HG03159 (cell line): Measurements from ENCODE around the gene PPP1R13B.

Experiments
- ATAC-seq: cut with Tn5 transposase; IDR thresholded peaks from one replicate; pipeline ENCODE4 v1.9.1; 2021; ENCODE audit warnings: mild to moderate bottlenecking, moderate library complexity; ENCODE audit not compliant: unreplicated experiment

The PPP1R13B gene

DNA sequence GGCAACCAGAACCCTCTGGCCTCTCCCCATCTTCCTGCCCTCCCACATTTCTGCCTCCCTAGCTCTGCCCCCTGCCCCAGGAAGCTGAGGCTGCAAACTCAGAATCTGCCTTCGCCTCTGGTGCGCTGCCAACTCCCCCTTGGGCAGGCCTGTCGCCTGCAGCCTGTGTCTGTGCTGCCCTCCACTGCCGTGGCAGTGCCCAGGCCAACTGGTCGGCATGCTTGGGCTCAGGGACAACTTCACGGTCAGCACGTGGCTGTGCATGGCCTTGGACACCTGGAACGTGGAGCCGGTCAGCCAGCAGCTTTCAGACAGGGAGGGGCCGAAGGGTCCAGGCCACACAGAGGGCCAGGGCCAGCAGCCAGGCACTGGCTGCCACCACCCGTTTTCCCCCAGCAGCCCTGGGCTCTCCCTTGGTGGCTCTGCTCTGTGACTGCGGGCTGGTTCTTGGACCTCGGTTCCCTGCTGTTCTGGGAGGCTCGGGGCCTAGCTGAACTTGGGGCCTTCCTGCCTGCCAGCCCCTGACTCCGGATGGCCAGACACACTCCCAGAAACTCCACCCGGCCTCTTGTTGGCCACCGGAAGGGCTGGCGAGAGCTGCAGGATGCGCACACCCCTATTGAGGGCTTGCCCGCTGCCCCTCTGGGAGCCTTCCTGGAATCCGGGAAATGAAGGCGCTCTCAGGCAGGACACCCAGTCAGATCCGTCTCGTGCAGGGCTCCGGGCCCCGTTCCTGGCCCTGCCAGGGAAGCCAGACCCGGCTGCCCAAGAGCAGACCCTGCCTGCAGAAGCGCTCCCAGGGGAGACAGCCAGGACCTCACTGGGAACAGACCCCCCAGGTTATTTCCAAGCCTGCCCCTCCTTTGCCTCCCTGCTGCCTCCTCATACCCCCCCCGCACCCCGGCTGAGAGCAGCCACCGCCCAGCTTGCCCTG is 34.2 kb upstream of the PPP1R13B start:
- ATAC-seq: no peak

DNA sequence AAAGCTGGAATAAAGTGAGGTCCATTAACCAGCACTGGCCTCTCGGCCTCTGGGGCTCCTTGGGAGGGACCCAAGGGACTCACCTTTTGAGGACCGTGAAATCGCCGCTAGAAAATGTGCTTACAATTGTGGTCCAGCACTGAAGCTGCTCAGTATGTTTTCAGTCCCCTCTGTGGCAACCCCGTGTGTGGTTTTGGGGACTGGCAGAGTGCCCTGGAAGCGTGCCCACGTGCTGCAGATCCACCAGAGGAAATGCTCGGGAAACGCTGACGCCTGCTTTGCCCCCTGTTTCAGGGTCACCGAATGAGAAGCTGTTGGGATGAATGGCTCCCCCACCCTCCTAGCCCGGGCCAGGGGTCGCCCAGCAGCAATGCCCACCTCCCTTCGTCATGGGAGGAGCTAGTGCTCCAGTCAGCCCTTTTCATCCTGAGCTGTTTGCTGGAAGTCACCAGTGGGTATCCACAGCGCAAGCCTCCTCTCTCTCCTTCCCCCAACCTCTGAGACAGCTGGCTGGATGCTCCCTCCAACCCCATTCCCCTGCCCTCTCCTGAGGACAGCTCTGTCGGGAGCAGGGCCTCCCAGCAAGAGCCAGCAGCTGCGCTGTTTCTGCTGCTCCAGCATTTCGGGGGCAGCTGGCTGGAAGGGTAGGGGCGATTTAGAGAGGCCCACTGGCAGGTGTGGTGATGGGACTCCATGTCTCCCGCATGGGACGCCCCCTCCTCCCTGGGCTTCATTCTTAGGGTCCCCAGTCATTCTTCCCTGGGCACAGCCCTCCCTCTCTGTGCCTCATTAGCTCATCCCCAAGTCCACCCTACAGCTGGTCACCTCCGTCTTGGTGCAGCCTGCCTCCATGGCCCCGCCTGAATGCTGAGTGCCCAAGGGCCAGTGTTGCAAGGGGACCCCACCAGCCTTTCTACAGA is 33.2 kb upstream of the PPP1R13B start:
- no peak for ATAC-seq

DNA sequence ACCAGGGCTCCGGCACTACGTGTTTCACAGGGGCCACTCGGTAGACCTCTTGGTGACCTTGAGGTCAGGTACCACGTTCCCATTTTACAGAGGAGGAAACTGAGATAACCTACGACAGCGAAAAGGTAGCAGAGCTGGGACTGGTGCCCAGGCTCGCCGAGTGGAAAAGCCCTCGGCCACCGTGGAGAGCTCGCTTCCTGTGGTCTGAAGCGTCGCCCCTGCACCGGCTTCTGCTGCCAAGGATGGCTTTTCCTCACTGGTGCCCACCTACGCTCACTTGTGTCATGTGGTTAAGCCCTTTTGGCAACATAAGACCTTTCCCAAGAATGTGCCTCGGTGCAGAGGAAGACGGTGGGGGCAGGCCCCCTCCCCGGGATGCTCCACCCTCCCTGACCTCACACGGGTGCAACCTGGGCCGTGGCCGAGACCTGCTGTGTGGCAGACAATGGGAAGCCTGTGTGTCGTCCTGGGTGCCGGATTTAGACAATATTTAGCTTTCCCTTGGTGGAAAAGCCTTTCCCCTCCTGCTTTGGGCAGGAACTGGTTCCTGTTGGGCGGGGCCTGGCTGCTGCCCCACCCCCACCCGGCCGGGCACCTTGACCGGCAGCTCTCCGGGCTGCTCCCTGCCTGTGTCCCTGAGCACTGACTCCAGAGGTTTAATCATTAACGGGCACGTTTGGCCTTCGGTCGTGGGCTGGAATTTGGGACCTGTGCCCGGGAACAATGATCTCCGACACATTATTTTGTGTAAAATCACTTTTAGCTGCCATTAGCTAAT is 32.4 kb upstream of the PPP1R13B start:
- no peak for ATAC-seq

DNA sequence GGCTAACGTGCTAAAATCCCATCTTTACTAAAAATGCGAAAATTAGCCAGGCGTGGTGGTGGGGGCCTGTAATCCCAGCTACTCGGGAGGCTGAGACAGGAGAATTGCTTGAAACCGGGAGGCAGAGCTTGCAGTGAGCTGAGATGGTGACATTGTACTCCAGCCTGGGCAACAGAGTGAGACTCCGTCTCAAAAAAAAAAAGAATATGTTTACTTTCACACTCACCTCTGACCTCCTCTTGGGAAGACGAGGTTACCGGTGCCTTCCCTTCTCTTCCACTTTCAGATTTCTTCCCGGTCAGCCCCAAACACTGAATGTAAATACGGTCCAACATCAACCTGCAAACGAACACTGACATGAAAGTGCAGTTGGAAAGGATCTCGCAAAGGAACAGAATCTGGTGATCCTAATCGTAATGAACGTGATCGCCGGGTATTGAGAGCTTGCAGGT is 31.8 kb upstream of the PPP1R13B start:
- no peak for ATAC-seq

DNA sequence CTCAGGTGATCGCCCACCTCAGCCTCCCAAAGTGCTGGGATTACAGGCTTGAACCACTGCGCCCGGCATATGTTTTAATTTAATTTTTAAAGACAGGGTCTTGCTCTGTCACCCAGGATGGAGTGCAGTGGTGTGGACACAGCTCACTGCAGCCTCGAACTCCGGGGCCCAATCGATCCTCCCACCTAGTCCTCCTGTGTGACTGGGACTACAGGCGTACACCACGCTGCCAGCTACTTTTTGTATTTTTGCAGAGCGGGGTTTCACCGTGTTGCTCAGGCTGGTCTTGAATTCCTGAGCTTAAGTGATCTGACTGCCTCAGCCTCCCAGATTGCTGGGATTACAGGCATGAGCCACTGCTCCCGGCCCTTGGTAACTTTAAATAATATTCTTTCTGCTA is 30.8 kb upstream of the PPP1R13B start:
- no peak for ATAC-seq

DNA sequence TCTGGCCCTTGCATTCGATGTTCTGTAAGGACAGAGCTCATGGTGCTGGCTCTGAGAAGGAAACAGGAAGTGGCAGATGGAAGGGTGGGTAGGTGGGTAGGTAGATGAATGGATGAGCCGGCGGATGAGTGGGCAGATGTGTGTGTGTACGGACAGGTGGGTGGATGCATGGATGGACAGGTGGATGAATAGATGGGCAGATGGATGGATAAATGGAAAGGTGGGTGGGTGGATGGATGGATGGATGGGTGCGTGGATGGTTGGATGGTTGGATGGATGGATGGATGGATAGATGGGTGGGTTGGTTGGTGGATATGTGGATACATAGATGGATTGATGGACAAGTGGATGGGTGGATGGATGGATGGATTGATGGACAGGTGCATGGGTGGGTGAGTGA is 27.6 kb upstream of the PPP1R13B start:
- ATAC-seq: no peak

DNA sequence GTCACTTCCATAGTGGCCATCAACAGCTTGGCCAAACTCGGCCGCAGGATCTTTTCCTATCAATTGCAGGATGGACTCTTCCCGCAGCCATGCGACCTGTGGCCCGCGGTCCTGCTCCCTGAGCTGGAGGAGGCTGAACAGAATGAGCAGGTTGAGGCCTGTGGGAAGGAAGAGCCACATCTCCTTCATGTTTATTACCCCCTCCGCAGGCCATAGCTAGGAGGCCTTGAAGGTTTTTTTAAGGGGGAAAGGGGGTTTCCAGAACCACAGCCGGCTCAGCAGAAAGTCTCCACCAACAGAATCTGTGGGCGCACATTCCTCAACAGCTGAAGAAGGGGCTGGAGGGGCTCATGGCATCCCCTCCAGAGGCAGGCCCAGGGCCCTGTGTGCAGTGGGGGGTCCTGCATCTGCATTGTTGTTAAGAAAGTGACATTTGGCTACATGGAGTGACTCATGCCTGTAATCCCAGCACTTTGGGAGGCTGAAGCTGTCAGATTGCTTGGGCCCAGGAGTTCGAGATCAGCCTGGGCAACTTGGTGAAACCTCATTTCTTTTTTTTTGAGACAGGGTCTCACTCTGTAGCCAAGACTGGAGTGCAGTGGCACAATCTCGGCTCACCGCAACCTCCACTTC is 25.2 kb upstream of the PPP1R13B start:
- ATAC-seq: no peak

DNA sequence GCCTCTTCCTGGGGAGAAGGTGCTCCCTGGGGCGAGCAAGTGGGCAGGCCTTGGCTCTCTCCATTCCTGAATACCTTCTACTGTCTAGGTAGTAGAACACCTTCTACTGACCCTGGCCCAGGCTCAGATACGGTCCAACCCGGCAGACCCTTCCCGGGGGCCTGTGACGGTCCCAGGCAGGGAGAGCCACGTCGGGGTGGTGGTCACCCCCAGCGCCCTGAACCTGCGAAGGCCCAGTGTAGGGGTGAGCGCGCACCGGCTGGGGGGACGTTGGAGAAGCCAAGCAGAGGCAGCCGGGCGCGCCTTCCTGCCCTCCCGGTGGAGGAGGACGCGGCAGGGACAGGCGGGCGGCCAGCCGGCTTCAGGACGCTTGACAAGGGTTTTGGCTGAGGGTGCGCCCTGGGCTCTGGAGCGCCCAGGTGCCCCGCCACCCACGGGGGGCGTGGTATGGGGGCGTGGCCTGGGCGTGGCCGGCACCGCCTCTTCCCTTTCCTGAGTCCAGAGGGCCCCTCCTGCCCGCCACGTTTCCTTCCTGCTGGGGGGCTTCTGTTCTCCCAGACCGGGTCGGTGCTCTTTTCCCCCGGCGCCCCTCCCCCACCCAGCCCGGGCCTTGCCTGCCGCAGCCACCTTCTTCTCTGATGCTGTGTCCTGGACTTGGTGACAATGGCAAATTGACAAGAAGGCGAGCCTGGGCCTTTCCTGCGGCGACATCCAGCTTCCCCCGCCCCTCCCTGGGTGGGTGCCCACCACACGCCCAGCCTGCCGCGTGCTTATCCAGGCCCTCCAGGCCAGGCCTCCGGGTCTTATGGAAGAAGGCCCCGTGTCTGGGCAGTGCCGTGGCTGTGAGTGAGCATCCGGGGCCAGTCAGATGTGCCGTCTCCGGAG is 24.5 kb upstream of the PPP1R13B start:
- no peak for ATAC-seq

DNA sequence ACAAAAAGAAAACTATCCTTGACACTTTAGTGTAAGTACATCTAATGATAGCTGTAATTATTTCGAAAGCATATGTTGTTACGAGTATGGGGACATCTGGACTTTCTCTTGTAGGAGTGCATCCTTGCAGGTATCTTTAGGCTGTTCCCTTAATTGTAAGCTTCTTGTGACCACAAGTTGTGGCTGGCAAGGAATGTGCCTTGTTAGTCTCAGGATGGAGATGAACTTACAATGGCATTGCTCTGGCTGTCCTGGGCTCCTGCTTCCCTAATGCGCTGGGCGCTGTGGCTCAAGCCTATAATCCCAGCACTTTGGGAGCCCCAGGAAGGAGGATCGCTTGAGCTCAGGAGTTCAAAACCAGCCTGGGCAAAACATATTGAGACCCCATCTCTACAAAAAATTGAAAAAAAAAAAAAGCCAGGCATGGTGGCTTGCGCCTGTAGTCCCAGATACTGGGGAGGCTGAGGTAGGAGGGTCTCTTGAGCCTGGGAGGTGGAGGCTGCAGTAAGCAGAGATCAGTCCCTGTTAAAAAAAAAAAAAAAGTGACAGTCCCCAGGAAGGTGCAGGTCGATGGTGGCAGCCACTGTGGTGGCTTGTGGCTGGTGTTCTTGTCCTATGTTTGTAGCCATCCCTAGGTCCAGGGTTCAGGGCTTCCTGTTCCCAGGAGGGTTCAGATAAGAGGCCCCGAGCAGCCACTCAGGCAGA is 23.7 kb upstream of the PPP1R13B start:
- ATAC-seq: no peak

DNA sequence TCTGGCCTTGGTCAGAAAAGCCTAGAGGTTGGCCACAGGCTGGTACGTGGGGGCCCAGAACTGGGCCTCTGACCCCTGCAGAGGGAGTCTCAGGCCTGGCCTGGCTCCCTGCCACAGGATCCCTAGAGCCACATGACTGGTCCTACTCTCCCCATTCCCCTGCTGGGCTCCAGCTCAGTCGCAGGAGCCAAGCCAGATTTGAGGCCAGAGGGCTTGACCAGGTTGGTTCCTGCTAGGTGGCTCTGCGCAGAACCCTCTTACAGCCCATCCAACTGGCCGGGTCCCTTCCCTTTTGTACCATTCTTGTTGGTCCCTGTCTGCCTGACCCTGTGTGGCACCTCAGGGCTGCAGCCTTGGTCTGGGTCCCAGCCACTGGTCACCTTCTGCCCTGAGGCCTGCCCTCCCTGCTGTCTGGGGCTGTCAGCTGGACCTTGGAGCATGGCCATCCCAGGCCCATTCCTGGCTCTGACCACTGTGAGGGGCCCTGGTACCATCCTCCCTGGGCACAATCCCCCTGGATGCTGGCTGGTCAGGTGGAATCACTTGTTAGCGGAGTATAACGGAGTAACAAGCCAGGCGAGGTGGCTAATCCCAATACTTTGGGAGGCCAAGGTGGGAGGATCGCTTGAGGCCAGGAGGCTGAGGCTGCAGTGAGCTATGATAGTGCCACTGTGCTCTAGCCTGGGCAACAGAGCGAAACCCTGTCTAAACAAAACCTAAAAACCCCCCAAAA is 22.9 kb upstream of the PPP1R13B start:
- ATAC-seq: no peak

DNA sequence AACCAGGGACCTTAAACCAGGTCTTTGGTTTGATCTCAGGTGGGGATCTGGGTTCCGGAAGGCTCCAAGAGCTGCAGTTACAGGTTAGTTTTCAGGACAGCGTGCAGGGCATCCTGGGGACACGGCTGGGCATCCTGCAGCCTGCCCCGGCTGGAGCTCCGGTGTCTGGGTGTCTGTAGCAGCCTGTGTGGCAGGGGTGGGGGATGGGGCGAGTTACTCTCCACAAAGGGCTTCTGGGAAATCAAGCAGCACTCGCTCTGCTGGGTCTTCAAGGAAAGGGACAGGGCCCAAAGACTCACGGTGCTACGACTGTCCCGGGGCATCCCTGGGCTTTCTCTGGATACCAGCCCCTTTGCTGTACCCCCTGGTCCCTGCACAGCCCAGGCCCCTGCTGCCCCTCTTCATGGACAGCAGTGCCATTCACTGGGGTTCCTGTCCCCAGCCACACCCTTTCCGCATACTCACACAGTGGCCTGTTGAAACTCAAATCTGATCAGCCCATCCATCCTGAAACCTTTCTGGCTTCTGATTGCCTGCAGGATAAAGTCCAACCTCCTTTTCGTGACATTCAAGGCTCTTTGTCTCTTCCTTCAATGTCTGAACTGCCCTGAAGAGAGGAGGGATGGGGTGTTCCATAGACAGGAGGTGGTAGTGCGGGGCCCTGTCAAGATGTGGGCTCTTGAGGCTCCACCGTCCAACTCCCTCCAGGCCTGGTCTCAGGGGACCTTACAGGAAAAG is 22.2 kb upstream of the PPP1R13B start:
- ATAC-seq: no peak

DNA sequence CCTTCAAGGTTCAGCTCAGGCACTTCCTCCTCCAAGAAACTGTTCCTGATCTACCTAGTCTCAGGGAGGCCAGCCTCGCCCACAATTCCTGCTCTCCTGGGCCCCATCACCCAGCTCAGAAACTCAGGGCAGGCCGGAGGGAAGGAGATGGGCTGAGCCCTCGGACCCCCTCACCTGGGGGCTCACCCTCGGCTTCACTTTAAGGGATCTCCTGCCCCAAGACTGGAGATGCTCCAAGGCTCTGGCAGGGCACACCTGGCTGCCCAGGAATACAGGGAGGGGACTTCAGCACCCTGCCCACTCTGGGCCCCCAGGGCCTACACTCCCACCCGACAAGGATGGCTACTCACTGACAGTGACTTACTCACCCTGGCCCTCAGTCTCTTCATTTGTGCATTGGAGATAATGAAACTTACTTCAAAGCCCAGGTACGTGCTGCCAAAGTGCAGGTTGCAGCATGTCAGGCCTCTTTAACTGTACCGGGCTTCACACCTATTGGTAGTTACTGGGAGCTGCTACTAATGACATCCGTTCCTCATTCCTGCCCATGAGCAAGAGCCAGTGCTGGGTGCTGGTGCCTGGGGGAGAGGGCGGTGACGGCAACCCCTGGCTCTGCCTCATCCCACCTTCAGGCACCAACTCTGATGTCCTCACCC is 21.0 kb upstream of the PPP1R13B start:
- ATAC-seq: no peak

DNA sequence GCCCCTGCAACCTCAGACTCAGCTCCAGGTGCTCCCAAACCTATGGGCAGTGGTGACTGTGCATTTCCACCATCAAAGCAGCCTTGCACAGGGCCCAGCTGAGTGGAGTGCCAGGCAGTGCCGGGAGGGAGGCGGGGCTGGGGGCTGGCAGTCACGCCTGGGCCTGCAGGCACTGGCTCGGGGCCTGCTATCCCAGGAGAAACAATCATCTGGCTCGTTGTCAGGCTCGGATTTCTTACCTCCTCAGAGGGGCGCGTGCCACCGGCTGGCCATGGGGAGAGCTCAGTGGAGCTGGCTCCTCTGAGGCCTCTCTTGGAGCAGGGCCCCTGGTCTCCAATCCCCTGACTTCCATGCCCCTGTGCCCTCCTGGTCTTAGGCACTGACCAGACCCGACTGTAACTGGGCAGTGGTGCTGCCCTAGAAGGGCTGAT is 20.2 kb upstream of the PPP1R13B start:
- ATAC-seq: no peak

DNA sequence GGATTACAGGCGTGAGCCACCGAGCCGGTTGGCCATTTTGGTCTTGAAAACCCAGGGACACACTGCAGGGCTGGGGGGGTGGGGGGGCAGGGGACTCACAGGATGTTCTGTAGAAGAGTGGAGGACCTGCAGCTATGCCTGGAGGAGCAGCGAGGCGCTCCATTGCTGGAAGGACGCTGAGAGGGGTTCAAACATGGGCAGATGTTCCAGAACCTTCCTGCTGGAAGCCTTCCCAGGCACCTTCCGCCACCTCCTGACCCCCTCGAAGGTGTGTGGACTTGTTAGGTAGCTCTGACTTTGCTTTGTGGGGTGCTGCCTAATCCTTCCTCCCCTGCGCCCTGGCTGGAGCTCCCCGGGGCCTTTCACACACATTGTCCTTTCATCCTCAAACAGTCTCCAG is 19.6 kb upstream of the PPP1R13B start:
- no peak for ATAC-seq

DNA sequence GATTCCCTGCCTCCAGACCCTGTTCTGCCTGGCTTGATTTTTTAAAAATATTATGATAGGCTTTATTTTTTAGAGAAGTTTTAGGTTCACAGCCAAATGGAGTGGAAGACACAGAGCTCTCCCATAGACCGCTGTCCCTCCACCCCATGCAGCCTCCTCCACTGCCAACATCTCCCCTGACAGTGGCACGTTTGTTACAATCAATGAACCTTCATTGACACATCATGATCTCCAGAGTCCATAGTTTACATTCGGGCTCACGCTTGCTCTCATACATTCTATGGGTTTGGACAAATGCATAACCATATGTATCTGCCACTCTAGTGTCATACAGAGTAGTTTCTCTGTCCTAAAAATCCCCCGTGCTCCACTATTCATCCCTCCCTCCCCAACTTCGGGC is 15.9 kb upstream of the PPP1R13B start:
- ATAC-seq: no peak

DNA sequence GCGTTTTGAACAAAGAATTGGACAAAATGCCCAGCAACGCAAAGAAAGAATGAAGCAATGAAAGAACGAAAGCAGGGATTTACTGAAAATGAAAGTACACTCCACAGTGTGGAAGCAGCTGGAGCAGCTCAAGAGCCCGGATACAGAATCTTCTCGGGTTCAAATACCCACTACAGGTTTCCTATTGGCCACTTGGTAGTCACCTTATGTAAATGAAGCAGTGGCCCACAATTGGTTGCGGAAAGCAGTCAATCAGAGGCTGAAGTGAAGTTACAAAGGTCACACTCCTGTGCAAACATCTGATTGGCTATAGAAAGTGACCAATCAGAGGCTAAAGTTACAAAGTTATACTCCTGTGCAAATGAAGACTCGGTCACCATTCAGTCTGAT is 15.0 kb upstream of the PPP1R13B start:
- no peak for ATAC-seq
